Astrocyte (in vitro differentiated cells and primary cell): ENCODE data around the gene CA5B. TPM values are rescaled to one million over a fixed set of nuclear protein-coding genes. Genes with fewer than 3 reads are reported as not detected.
"Not testable (repeated sequence)": the region's sequence is repeated elsewhere in the genome, so short reads cannot be mapped to it uniquely, and the experiment has no call there.

Experiments
- DNase-seq: peaks from one replicate; pipeline ENCODE4 v3.0.0-alpha.2; 2010; ENCODE audit warnings: low read depth
- FAIRE-seq: peaks from 2 replicates; lab custom pipeline; 2011; peaks lifted over from hg19 to GRCh38; lab: Jason Lieb, UNC
- H2AFZ ChIP-seq: 2 replicates; pipeline ENCODE4 v1.6.0; 2012; ENCODE audit warnings: low read depth, low read length, inconsistent platforms
- H3K27ac ChIP-seq: 2 replicates; pipeline ENCODE4 v1.5.1; 2011; ENCODE audit warnings: low read depth, low read length, inconsistent platforms
- H3K27me3 ChIP-seq: 2 replicates; pipeline ENCODE4 v1.6.0; 2011; ENCODE audit warnings: low read length, inconsistent platforms; ENCODE audit not compliant: insufficient read depth
- H3K36me3 ChIP-seq: 2 replicates; pipeline ENCODE4 v1.5.1; 2011; ENCODE audit warnings: low read length, inconsistent platforms; ENCODE audit not compliant: insufficient read depth
- H3K4me1 ChIP-seq: 2 replicates; pipeline ENCODE4 v1.5.1; 2011; ENCODE audit warnings: low read length, inconsistent platforms; ENCODE audit not compliant: insufficient read depth
- H3K4me2 ChIP-seq: 2 replicates; pipeline ENCODE4 v1.6.0; 2012; ENCODE audit warnings: low read length, inconsistent platforms
- H3K4me3 ChIP-seq: 2 replicates; pipeline ENCODE4 v1.5.1; 2011; ENCODE audit warnings: low read depth, mild to moderate bottlenecking, low read length, inconsistent platforms; ENCODE audit not compliant: insufficient read depth
- H3K79me2 ChIP-seq: 2 replicates; pipeline ENCODE4 v1.6.0; 2012; ENCODE audit warnings: mild to moderate bottlenecking, low read length, inconsistent platforms; ENCODE audit not compliant: insufficient read depth
- H3K9ac ChIP-seq: 2 replicates; pipeline ENCODE4 v1.6.0; 2012; ENCODE audit warnings: mild to moderate bottlenecking, low read length, inconsistent platforms
- H3K9me3 ChIP-seq: 2 replicates; pipeline ENCODE4 v1.5.1; 2012; ENCODE audit warnings: low read depth, mild to moderate bottlenecking, low read length, inconsistent platforms; ENCODE audit not compliant: insufficient read depth
- H4K20me1 ChIP-seq: 2 replicates; pipeline ENCODE4 v1.6.0; 2012; ENCODE audit warnings: low read length, inconsistent platforms; ENCODE audit not compliant: insufficient read depth
- H3K27ac Mint-ChIP-seq: one replicate; pipeline ENCODE4 v1.8.0; 2021; ENCODE audit warnings: mild to moderate bottlenecking, mixed read lengths; ENCODE audit not compliant: unreplicated experiment
- H3K27me3 Mint-ChIP-seq: one replicate; pipeline ENCODE4 v1.8.0; 2021; ENCODE audit warnings: low read depth, mixed read lengths; ENCODE audit not compliant: unreplicated experiment
- H3K36me3 Mint-ChIP-seq: one replicate; pipeline ENCODE4 v1.8.0; 2021; ENCODE audit warnings: low read depth, mixed read lengths; ENCODE audit not compliant: unreplicated experiment
- H3K4me1 Mint-ChIP-seq: one replicate; pipeline ENCODE4 v1.8.0; 2021; ENCODE audit warnings: low read depth, mixed read lengths; ENCODE audit not compliant: unreplicated experiment
- H3K4me3 Mint-ChIP-seq: one replicate; pipeline ENCODE4 v1.8.0; 2021; ENCODE audit warnings: mild to moderate bottlenecking, moderate library complexity, mixed read lengths; ENCODE audit not compliant: unreplicated experiment
- H3K9me3 Mint-ChIP-seq: one replicate; pipeline ENCODE4 v1.8.0; 2021; ENCODE audit warnings: mild to moderate bottlenecking, mixed read lengths; ENCODE audit not compliant: unreplicated experiment
- CTCF ChIP-seq: IDR thresholded peaks from 2 replicates; pipeline ENCODE4 v1.5.1; 2011; ENCODE audit warnings: low read depth, mild to moderate bottlenecking, inconsistent platforms, low read length, moderate library complexity; ENCODE audit not compliant: insufficient read depth
- EZH2 ChIP-seq: IDR thresholded peaks from 2 replicates; pipeline ENCODE4 v1.6.1; 2012; ENCODE audit warnings: mild to moderate bottlenecking, low read length, inconsistent platforms; ENCODE audit not compliant: insufficient read depth
- total RNA-seq: library from RNA; stranded (reverse); gene quantifications from 2 replicates; pipeline ENCODE4 v1.2.1, GENCODE V29; 2021

CA5B gene
- total RNA-seq, 1 donor from 2014 or later = 6.4 TPM

- H3K36me3 Mint-ChIP-seq = no peaks in the 10 kb centered on the region
- Histone ChIP-seq H3K9me3 (no peaks in the 10 kb centered on the region), H3K4me3 (no peak overlapping the region), H4K20me1 (no peaks in the 10 kb centered on the region), H3K9ac (no peak overlapping the region), H3K4me2 (no peak overlapping the region), H3K79me2 (no peaks in the 10 kb centered on the region), H3K27me3 (no peaks in the 10 kb centered on the region), H3K27ac (no peak overlapping the region), H3K36me3 (peaks cover 3% of the 10 kb centered on the region), H3K4me1 (no peaks in the 10 kb centered on the region), H2AFZ (no peak overlapping the region)
- DNase-seq (no peak), FAIRE-seq (no peak)
- H3K27me3 Mint-ChIP-seq = no peaks in the 10 kb centered on the region
- H3K4me1 Mint-ChIP-seq = peaks cover 3% of the 10 kb centered on the region
- H3K4me3 Mint-ChIP-seq = no peak overlapping the region
- no peaks in the 10 kb centered on the region for H3K9me3 Mint-ChIP-seq
- H3K27ac Mint-ChIP-seq = no peak overlapping the region
- TF ChIP-seq CTCF = no peak
- no peak for TF ChIP-seq EZH2
Observed at GRCh38 chrX:15829217-15829616, 91.1 kb downstream of the CA5B start.

- H3K27ac Mint-ChIP-seq, DNase-seq, H3K9me3 ChIP-seq, H3K27ac ChIP-seq, H3K4me1 Mint-ChIP-seq, H3K9me3 Mint-ChIP-seq, H3K36me3 Mint-ChIP-seq, H3K4me3 Mint-ChIP-seq, H3K4me2 ChIP-seq, H3K79me2 ChIP-seq, H3K36me3 ChIP-seq, H3K27me3 ChIP-seq, H4K20me1 ChIP-seq, H3K27me3 Mint-ChIP-seq, H3K4me3 ChIP-seq, H3K9ac ChIP-seq, H2AFZ ChIP-seq, H3K4me1 ChIP-seq: not testable (repeated sequence)
- FAIRE-seq = peak; percentile 62
Observed at GRCh38 chrX:15831347-15831746, 93.3 kb downstream of the CA5B start.

GRCh38 chrX:15834053-15834452, 96.0 kb downstream of the CA5B start:
- no peak overlapping the region for H3K27ac Mint-ChIP-seq
- Histone ChIP-seq H3K9me3 (no peaks in the 10 kb centered on the region), H3K36me3 (no peaks in the 10 kb centered on the region), H3K27ac (no peak overlapping the region), H3K27me3 (no peaks in the 10 kb centered on the region), H4K20me1 (no peaks in the 10 kb centered on the region), H3K4me3 (no peak overlapping the region), H2AFZ (no peak overlapping the region), H3K4me1 (no peaks in the 10 kb centered on the region), H3K9ac (no peak overlapping the region), H3K4me2 (no peak overlapping the region), H3K79me2 (no peaks in the 10 kb centered on the region)
- DNase-seq (no peak), FAIRE-seq (no peak)
- H3K36me3 Mint-ChIP-seq = no peaks in the 10 kb centered on the region
- no peaks in the 10 kb centered on the region for H3K9me3 Mint-ChIP-seq
- TF ChIP-seq EZH2 (no peak), CTCF (no peak)
- H3K4me1 Mint-ChIP-seq = peaks cover 9% of the 10 kb centered on the region
- H3K4me3 Mint-ChIP-seq = no peak overlapping the region
- no peaks in the 10 kb centered on the region for H3K27me3 Mint-ChIP-seq
